PC-3 (cell line): Measurements from ENCODE around the gene TBC1D5.

Experiments
- CTCF ChIP-seq: fragments of 300-600 bp; sonication (generic); conservative IDR thresholded peaks from 2 replicates; pipeline ENCODE4 v1.5.1; 2017; ENCODE audit warnings: antibody characterized with exemption, low read depth, mild to moderate bottlenecking, low read length
- EZH2 ChIP-seq: fragments of 300-600 bp; sonication (generic); IDR thresholded peaks from one replicate; pipeline ENCODE4 v1.6.1; 2017; ENCODE audit warnings: antibody characterized with exemption, mild to moderate bottlenecking, low read length; ENCODE audit not compliant: unreplicated experiment
- EZH2phosphoT487 ChIP-seq: fragments of 300-600 bp; sonication (generic); IDR thresholded peaks from 2 replicates; pipeline ENCODE4 v1.6.1; 2018; ENCODE audit warnings: mild to moderate bottlenecking, antibody characterized with exemption, low read length, borderline replicate concordance

GRCh38 chr3:17430582-17430981 lies 311.8 kb downstream of the TBC1D5 start:
- TF ChIP-seq CTCF (no peak), EZH2 (no peak), EZH2phosphoT487 (no peak)
